Vagina (tissue), 2 donors: Measurements from ENCODE around the gene GALNT17.

Experiments
- POLR2A ChIP-seq, 2 donors: fragments of 450-650 bp; IDR thresholded peaks; one replicate each; pipeline ENCODE4 v1.6.1; 2017; ENCODE audit warnings: antibody characterized with exemption in 2 of 2, mild to moderate bottlenecking in 2 of 2, moderate library complexity in 2 of 2
- TF ChIP-seq, protein P1 (sequence below), 3 experiments: fragments of 450-650 bp in 2 of 3; fragments of 200-600 bp in 1 of 3; sonication (generic) in 1 of 3; IDR thresholded peaks; one replicate each; pipeline ENCODE4 v1.5.1; 2017 to 2019; ENCODE audit warnings: antibody characterized with exemption in 3 of 3, mild to moderate bottlenecking in 2 of 3, moderate library complexity in 2 of 3

GRCh38 chr7:71137479-71137878, 5.5 kb downstream of the GALNT17 start:
- TF ChIP-seq, protein P1, sequence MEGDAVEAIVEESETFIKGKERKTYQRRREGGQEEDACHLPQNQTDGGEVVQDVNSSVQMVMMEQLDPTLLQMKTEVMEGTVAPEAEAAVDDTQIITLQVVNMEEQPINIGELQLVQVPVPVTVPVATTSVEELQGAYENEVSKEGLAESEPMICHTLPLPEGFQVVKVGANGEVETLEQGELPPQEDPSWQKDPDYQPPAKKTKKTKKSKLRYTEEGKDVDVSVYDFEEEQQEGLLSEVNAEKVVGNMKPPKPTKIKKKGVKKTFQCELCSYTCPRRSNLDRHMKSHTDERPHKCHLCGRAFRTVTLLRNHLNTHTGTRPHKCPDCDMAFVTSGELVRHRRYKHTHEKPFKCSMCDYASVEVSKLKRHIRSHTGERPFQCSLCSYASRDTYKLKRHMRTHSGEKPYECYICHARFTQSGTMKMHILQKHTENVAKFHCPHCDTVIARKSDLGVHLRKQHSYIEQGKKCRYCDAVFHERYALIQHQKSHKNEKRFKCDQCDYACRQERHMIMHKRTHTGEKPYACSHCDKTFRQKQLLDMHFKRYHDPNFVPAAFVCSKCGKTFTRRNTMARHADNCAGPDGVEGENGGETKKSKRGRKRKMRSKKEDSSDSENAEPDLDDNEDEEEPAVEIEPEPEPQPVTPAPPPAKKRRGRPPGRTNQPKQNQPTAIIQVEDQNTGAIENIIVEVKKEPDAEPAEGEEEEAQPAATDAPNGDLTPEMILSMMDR (IDR thresholded peaks at IDR 0.05): no peak
- no peak for TF ChIP-seq POLR2A (IDR thresholded peaks at IDR 0.05)
